ENCODE measurements around the gene C15orf40.

C15orf40 gene

GRCh38 chr15:82978438-82978837 is 33.0 kb downstream of the C15orf40 start:
- no peak overlapping the region for H3K23ac ChIP-seq (ENCODE audit: low read depth, low read length, poor library complexity)
- no peak overlapping the region for H3K4me2 ChIP-seq (ENCODE audit: insufficient read depth, low read length, poor library complexity, severe bottlenecking)
- no peak overlapping the region for H3K4ac ChIP-seq (ENCODE audit: low read length)

GRCh38 chr15:82977076-82977475 is 34.4 kb downstream of the C15orf40 start:
- H3K27ac ChIP-seq (replicated peaks; ENCODE audit: low read length), result no peak overlapping the region
- H3K27me3 ChIP-seq (ENCODE audit: control insufficient read depth in 3 of 3, insufficient read depth in 3 of 3, low read depth in 1 of 3, low read length in 3 of 3), result no peaks in the 10 kb centered on the region
- no peak overlapping the region for H3K14ac ChIP-seq (ENCODE audit: low read length)
- no peak overlapping the region for H3K18ac ChIP-seq (ENCODE audit: low read length)
- no peak overlapping the region for H3K4ac ChIP-seq (ENCODE audit: low read length)
- H3K79me1 ChIP-seq (ENCODE audit: low read depth, low read length), result no peaks in the 10 kb centered on the region
- no CpG with 5 or more reads among the region's 1 CpG for WGBS, 2 donors (ENCODE audit: extremely low coverage in 2 of 2, insufficient read length in 2 of 2, insufficient replicate concordance in 1 of 2)
- H3K4me2 ChIP-seq (ENCODE audit: insufficient read depth, low read length, poor library complexity, severe bottlenecking), result no peak overlapping the region
- peaks cover 4 to 12% of the 10 kb centered on the region in 2 donors for H3K4me1 ChIP-seq (ENCODE audit: control insufficient read depth in 2 of 2, insufficient read depth in 1 of 2, low read depth in 1 of 2, low read length in 2 of 2)
- no peak overlapping the region for H2BK12ac ChIP-seq (ENCODE audit: low read length)
- no peak overlapping the region for H4K8ac ChIP-seq (ENCODE audit: low read depth, low read length)
- no peak overlapping the region for H4K91ac ChIP-seq (ENCODE audit: low read depth, low read length, poor library complexity)
- no peak overlapping the region for H3K23ac ChIP-seq (ENCODE audit: low read depth, low read length, poor library complexity)
- DNase-seq (ENCODE audit: low spot score), result no peak
- H3K9me3 ChIP-seq (replicated peaks in 1 of 2; ENCODE audit: control insufficient read depth in 2 of 2, insufficient read depth in 1 of 2, low read depth in 1 of 2, low read length in 2 of 2), result no peaks in the 10 kb centered on the region
- no peak overlapping the region for H2AFZ ChIP-seq (ENCODE audit: low read length)
- H2BK15ac ChIP-seq (ENCODE audit: low read length), result no peak overlapping the region
- H2AK5ac ChIP-seq (ENCODE audit: low read depth, low read length), result no peak overlapping the region
- no peak overlapping the region for H3K4me3 ChIP-seq (ENCODE audit: low read length in 2 of 2)
- no peak overlapping the region for H2BK5ac ChIP-seq (ENCODE audit: low read length)
- H3K9ac ChIP-seq (ENCODE audit: low read depth, low read length, poor library complexity), result no peak overlapping the region
- H3K36me3 ChIP-seq (replicated peaks in 1 of 2; ENCODE audit: control insufficient read depth in 2 of 2, insufficient read depth in 2 of 2, low read length in 2 of 2), result peaks cover 0 to 7% of the 10 kb centered on the region in 2 donors
- no peak overlapping the region for H2BK120ac ChIP-seq (ENCODE audit: low read depth, low read length)

More at GRCh38 chr15:82978438-82978837, 33.0 kb downstream of the C15orf40 start:
- H2AFZ ChIP-seq (ENCODE audit: low read length), result no peak overlapping the region
- H2BK12ac ChIP-seq (ENCODE audit: low read length), result no peak overlapping the region
- peaks cover 0 to 7% of the 10 kb centered on the region in 2 donors for H3K36me3 ChIP-seq (replicated peaks in 1 of 2; ENCODE audit: control insufficient read depth in 2 of 2, insufficient read depth in 2 of 2, low read length in 2 of 2)
- H3K9ac ChIP-seq (ENCODE audit: low read depth, low read length, poor library complexity), result no peak overlapping the region
- no peak overlapping the region for H3K18ac ChIP-seq (ENCODE audit: low read length)
- WGBS, 2 donors (ENCODE audit: extremely low coverage in 2 of 2, insufficient read length in 2 of 2, insufficient replicate concordance in 1 of 2), result no CpG with 5 or more reads among the region's 5 CpGs
- H3K14ac ChIP-seq (ENCODE audit: low read length), result no peak overlapping the region
- DNase-seq (ENCODE audit: low spot score), result no peak
- H3K9me3 ChIP-seq (replicated peaks in 1 of 2; ENCODE audit: control insufficient read depth in 2 of 2, insufficient read depth in 1 of 2, low read depth in 1 of 2, low read length in 2 of 2), result no peaks in the 10 kb centered on the region
- H2BK5ac ChIP-seq (ENCODE audit: low read length), result no peak overlapping the region
- no peak overlapping the region for H4K91ac ChIP-seq (ENCODE audit: low read depth, low read length, poor library complexity)
- H3K27me3 ChIP-seq (ENCODE audit: control insufficient read depth in 3 of 3, insufficient read depth in 3 of 3, low read depth in 1 of 3, low read length in 3 of 3), result no peaks in the 10 kb centered on the region
- no peaks in the 10 kb centered on the region for H3K79me1 ChIP-seq (ENCODE audit: low read depth, low read length)
- H3K4me3 ChIP-seq (ENCODE audit: low read length in 2 of 2), result no peak overlapping the region
- no peak overlapping the region for H2AK5ac ChIP-seq (ENCODE audit: low read depth, low read length)
- peaks cover 4 to 12% of the 10 kb centered on the region in 2 donors for H3K4me1 ChIP-seq (ENCODE audit: control insufficient read depth in 2 of 2, insufficient read depth in 1 of 2, low read depth in 1 of 2, low read length in 2 of 2)
- no peak overlapping the region for H2BK15ac ChIP-seq (ENCODE audit: low read length)
- no peak overlapping the region for H3K27ac ChIP-seq (replicated peaks; ENCODE audit: low read length)
- H4K8ac ChIP-seq (ENCODE audit: low read depth, low read length), result no peak overlapping the region
- H2BK120ac ChIP-seq (ENCODE audit: low read depth, low read length), result no peak overlapping the region

GRCh38 chr15:82972990-82973389 is 38.4 kb downstream of the C15orf40 start:
- Histone ChIP-seq H3K14ac (ENCODE audit: low read length) (no peak overlapping the region), H3K4me3 (ENCODE audit: low read length in 2 of 2) (no peak overlapping the region), H2BK120ac (ENCODE audit: low read depth, low read length) (no peak overlapping the region), H2AK5ac (ENCODE audit: low read depth, low read length) (no peak overlapping the region), H2BK15ac (ENCODE audit: low read length) (no peak overlapping the region), H3K36me3 (replicated peaks in 1 of 2; ENCODE audit: control insufficient read depth in 2 of 2, insufficient read depth in 2 of 2, low read length in 2 of 2) (peaks cover 0 to under 1% of the 10 kb centered on the region in 2 donors), H2AFZ (ENCODE audit: low read length) (no peak overlapping the region), H3K9me3 (replicated peaks in 1 of 2; ENCODE audit: control insufficient read depth in 2 of 2, insufficient read depth in 1 of 2, low read depth in 1 of 2, low read length in 2 of 2) (no peaks in the 10 kb centered on the region), H4K8ac (ENCODE audit: low read depth, low read length) (no peak overlapping the region), H3K4me2 (ENCODE audit: insufficient read depth, low read length, poor library complexity, severe bottlenecking) (no peak overlapping the region), H3K4me1 (ENCODE audit: control insufficient read depth in 2 of 2, insufficient read depth in 1 of 2, low read depth in 1 of 2, low read length in 2 of 2) (no peaks in the 10 kb centered on the region), H3K9ac (ENCODE audit: low read depth, low read length, poor library complexity) (no peak overlapping the region), H3K18ac (ENCODE audit: low read length) (no peak overlapping the region), H2BK12ac (ENCODE audit: low read length) (no peak overlapping the region), H2BK5ac (ENCODE audit: low read length) (no peak overlapping the region), H3K27ac (replicated peaks; ENCODE audit: low read length) (no peak overlapping the region), H4K91ac (ENCODE audit: low read depth, low read length, poor library complexity) (no peak overlapping the region), H3K23ac (ENCODE audit: low read depth, low read length, poor library complexity) (no peak overlapping the region), H3K4ac (ENCODE audit: low read length) (no peak overlapping the region), H3K79me1 (ENCODE audit: low read depth, low read length) (no peaks in the 10 kb centered on the region), H3K27me3 (ENCODE audit: control insufficient read depth in 3 of 3, insufficient read depth in 3 of 3, low read depth in 1 of 3, low read length in 3 of 3) (no peaks in the 10 kb centered on the region)
- WGBS, 2 donors (ENCODE audit: extremely low coverage in 2 of 2, insufficient read length in 2 of 2, insufficient replicate concordance in 1 of 2), result no CpG with 5 or more reads among the region's 1 CpG
- no peak for DNase-seq (ENCODE audit: low spot score)

- no peaks in the 10 kb centered on the region for H3K79me1 ChIP-seq (ENCODE audit: low read depth, low read length)
- no peaks in the 10 kb centered on the region for H3K36me3 ChIP-seq (replicated peaks in 1 of 2; ENCODE audit: control insufficient read depth in 2 of 2, insufficient read depth in 2 of 2, low read length in 2 of 2)
- no peak overlapping the region for H2BK5ac ChIP-seq (ENCODE audit: low read length)
- H2BK12ac ChIP-seq (ENCODE audit: low read length), result no peak overlapping the region
- no peak overlapping the region for H4K8ac ChIP-seq (ENCODE audit: low read depth, low read length)
- H2BK15ac ChIP-seq (ENCODE audit: low read length), result no peak overlapping the region
- H3K4me1 ChIP-seq (ENCODE audit: control insufficient read depth in 2 of 2, insufficient read depth in 1 of 2, low read depth in 1 of 2, low read length in 2 of 2), result no peaks in the 10 kb centered on the region
- H2BK120ac ChIP-seq (ENCODE audit: low read depth, low read length), result no peak overlapping the region
- no peak overlapping the region for H3K4me3 ChIP-seq (ENCODE audit: low read length in 2 of 2)
- no peak overlapping the region for H2AK5ac ChIP-seq (ENCODE audit: low read depth, low read length)
- H3K9me3 ChIP-seq (replicated peaks in 1 of 2; ENCODE audit: control insufficient read depth in 2 of 2, insufficient read depth in 1 of 2, low read depth in 1 of 2, low read length in 2 of 2), result no peaks in the 10 kb centered on the region
- DNase-seq (ENCODE audit: low spot score), result no peak
- H3K23ac ChIP-seq (ENCODE audit: low read depth, low read length, poor library complexity), result no peak overlapping the region
- H4K91ac ChIP-seq (ENCODE audit: low read depth, low read length, poor library complexity), result no peak overlapping the region
- no peaks in the 10 kb centered on the region for H3K27me3 ChIP-seq (ENCODE audit: control insufficient read depth in 3 of 3, insufficient read depth in 3 of 3, low read depth in 1 of 3, low read length in 3 of 3)
- no peak overlapping the region for H3K4me2 ChIP-seq (ENCODE audit: insufficient read depth, low read length, poor library complexity, severe bottlenecking)
- no peak overlapping the region for H3K18ac ChIP-seq (ENCODE audit: low read length)
- no peak overlapping the region for H3K9ac ChIP-seq (ENCODE audit: low read depth, low read length, poor library complexity)
- no peak overlapping the region for H3K14ac ChIP-seq (ENCODE audit: low read length)
- no peak overlapping the region for H3K4ac ChIP-seq (ENCODE audit: low read length)
- H2AFZ ChIP-seq (ENCODE audit: low read length), result no peak overlapping the region
- H3K27ac ChIP-seq (replicated peaks; ENCODE audit: low read length), result no peak overlapping the region
- WGBS, 2 donors (ENCODE audit: extremely low coverage in 2 of 2, insufficient read length in 2 of 2, insufficient replicate concordance in 1 of 2), result no CpG with 5 or more reads among the region's 2 CpGs
Measured at GRCh38 chr15:82971218-82971984, 40.0 kb downstream of the C15orf40 start.

All from neuronal stem cell (in vitro differentiated cells).